ENCODE data around the gene COLEC11. TPM values are rescaled to one million over a fixed set of nuclear protein-coding genes. Genes with fewer than 3 reads are reported as not detected.

The COLEC11 gene
- total RNA-seq, 1 donor from 2014 or later = not detected

- Mint-ChIP-seq H3K27ac (ENCODE audit: unreplicated experiment) (no peak overlapping the region), H3K36me3 (ENCODE audit: unreplicated experiment) (no peaks in the 10 kb centered on the region), H3K27me3 (ENCODE audit: unreplicated experiment) (peaks cover 28% of the 10 kb centered on the region), H3K9me3 (ENCODE audit: unreplicated experiment) (no peaks in the 10 kb centered on the region), H3K4me1 (ENCODE audit: unreplicated experiment) (no peaks in the 10 kb centered on the region), H3K4me3 (ENCODE audit: unreplicated experiment) (no peak overlapping the region)
- DNase-seq (ENCODE audit: extremely low spot score, unreplicated experiment) = no peak
- no peak for TF ChIP-seq CTCF (IDR thresholded peaks at IDR 0.05)
These were observed 28.1 kb downstream of the COLEC11 start for GRCh38 chr2:3622967-3623366.

- H3K9me3 Mint-ChIP-seq (ENCODE audit: unreplicated experiment) = no peaks in the 10 kb centered on the region
- H3K4me1 Mint-ChIP-seq (ENCODE audit: unreplicated experiment) = no peaks in the 10 kb centered on the region
- H3K27me3 Mint-ChIP-seq (ENCODE audit: unreplicated experiment) = peaks cover 22% of the 10 kb centered on the region
- H3K27ac Mint-ChIP-seq (ENCODE audit: unreplicated experiment) = no peak overlapping the region
- no peak for DNase-seq (ENCODE audit: extremely low spot score, unreplicated experiment)
- no peak for TF ChIP-seq CTCF (IDR thresholded peaks at IDR 0.05)
- H3K36me3 Mint-ChIP-seq (ENCODE audit: unreplicated experiment) = no peaks in the 10 kb centered on the region
- no peak overlapping the region for H3K4me3 Mint-ChIP-seq (ENCODE audit: unreplicated experiment)
These were observed 29.3 kb downstream of the COLEC11 start for GRCh38 chr2:3624059-3624794.

GRCh38 chr2:3625186-3625585 is 30.3 kb downstream of the COLEC11 start:
- DNase-seq (ENCODE audit: extremely low spot score, unreplicated experiment) = peak; percentile 70
- Mint-ChIP-seq H3K27me3 (ENCODE audit: unreplicated experiment) (peaks cover 16% of the 10 kb centered on the region), H3K27ac (ENCODE audit: unreplicated experiment) (no peak overlapping the region), H3K4me1 (ENCODE audit: unreplicated experiment) (no peaks in the 10 kb centered on the region), H3K36me3 (ENCODE audit: unreplicated experiment) (no peaks in the 10 kb centered on the region), H3K4me3 (ENCODE audit: unreplicated experiment) (no peak overlapping the region), H3K9me3 (ENCODE audit: unreplicated experiment) (no peaks in the 10 kb centered on the region)
- no peak for TF ChIP-seq CTCF (IDR thresholded peaks at IDR 0.05)

- Mint-ChIP-seq H3K27me3 (ENCODE audit: unreplicated experiment) (peaks cover 8% of the 10 kb centered on the region), H3K9me3 (ENCODE audit: unreplicated experiment) (no peaks in the 10 kb centered on the region), H3K27ac (ENCODE audit: unreplicated experiment) (no peak overlapping the region), H3K36me3 (ENCODE audit: unreplicated experiment) (no peaks in the 10 kb centered on the region), H3K4me3 (ENCODE audit: unreplicated experiment) (no peak overlapping the region), H3K4me1 (ENCODE audit: unreplicated experiment) (no peaks in the 10 kb centered on the region)
- TF ChIP-seq CTCF (IDR thresholded peaks at IDR 0.05) = no peak
- DNase-seq (ENCODE audit: extremely low spot score, unreplicated experiment) = peak; percentile 62
These were observed 31.4 kb downstream of the COLEC11 start for GRCh38 chr2:3626118-3626811.

- H3K4me3 Mint-ChIP-seq (ENCODE audit: unreplicated experiment) = no peak overlapping the region
- H3K9me3 Mint-ChIP-seq (ENCODE audit: unreplicated experiment) = no peaks in the 10 kb centered on the region
- no peaks in the 10 kb centered on the region for H3K4me1 Mint-ChIP-seq (ENCODE audit: unreplicated experiment)
- TF ChIP-seq CTCF (IDR thresholded peaks at IDR 0.05) = no peak
- DNase-seq (ENCODE audit: extremely low spot score, unreplicated experiment) = peak; percentile 72
- H3K27me3 Mint-ChIP-seq (ENCODE audit: unreplicated experiment) = peaks cover 8% of the 10 kb centered on the region
- no peaks in the 10 kb centered on the region for H3K36me3 Mint-ChIP-seq (ENCODE audit: unreplicated experiment)
- H3K27ac Mint-ChIP-seq (ENCODE audit: unreplicated experiment) = no peak overlapping the region
These were observed 32.0 kb downstream of the COLEC11 start for GRCh38 chr2:3626812-3627499.

Data from osteocyte (in vitro differentiated cells).